GM12875 (cell line): ENCODE results near the gene NFX1.

Experiments
- H3K4me3 ChIP-seq: one replicate; pipeline ENCODE4 v1.5.1; 2011; ENCODE audit warnings: low read depth, low read length, control low read depth
- TF ChIP-seq, protein P1 (sequence below): IDR thresholded peaks from 2 replicates; pipeline ENCODE4 v1.5.1; 2011; ENCODE audit warnings: low read depth, mild to moderate bottlenecking, control low read depth, inconsistent platforms, low read length, moderate library complexity, borderline replicate concordance; ENCODE audit not compliant: insufficient read depth

Gene NFX1

GRCh38 chr9:33257276-33257675 is 33.0 kb upstream of the NFX1 start:
- no peak overlapping the region for H3K4me3 ChIP-seq

GRCh38 chr9:33260372-33260771 is 29.9 kb upstream of the NFX1 start:
- TF ChIP-seq, protein P1, sequence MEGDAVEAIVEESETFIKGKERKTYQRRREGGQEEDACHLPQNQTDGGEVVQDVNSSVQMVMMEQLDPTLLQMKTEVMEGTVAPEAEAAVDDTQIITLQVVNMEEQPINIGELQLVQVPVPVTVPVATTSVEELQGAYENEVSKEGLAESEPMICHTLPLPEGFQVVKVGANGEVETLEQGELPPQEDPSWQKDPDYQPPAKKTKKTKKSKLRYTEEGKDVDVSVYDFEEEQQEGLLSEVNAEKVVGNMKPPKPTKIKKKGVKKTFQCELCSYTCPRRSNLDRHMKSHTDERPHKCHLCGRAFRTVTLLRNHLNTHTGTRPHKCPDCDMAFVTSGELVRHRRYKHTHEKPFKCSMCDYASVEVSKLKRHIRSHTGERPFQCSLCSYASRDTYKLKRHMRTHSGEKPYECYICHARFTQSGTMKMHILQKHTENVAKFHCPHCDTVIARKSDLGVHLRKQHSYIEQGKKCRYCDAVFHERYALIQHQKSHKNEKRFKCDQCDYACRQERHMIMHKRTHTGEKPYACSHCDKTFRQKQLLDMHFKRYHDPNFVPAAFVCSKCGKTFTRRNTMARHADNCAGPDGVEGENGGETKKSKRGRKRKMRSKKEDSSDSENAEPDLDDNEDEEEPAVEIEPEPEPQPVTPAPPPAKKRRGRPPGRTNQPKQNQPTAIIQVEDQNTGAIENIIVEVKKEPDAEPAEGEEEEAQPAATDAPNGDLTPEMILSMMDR = no peak
- H3K4me3 ChIP-seq = no peak overlapping the region

More at GRCh38 chr9:33257276-33257675, 33.0 kb upstream of the NFX1 start:
- TF ChIP-seq, protein P1 = no peak

GRCh38 chr9:33263131-33264002 is 26.9 kb upstream of the NFX1 start:
- peak overlapping the region; percentile 100 for H3K4me3 ChIP-seq
- TF ChIP-seq, protein P1 = no peak

GRCh38 chr9:33264003-33264472 is 26.3 kb upstream of the NFX1 start:
- peak overlapping the region; percentile 100 for H3K4me3 ChIP-seq
- TF ChIP-seq, protein P1 = no peak

- H3K4me3 ChIP-seq = peak within 1 kb of the TSS; percentile 100
- TF ChIP-seq, protein P1 = 0 out of 2 replicates have a peak, but pooled peaks have one; percentile 2
Observed at GRCh38 chr9:33264473-33265177, 25.7 kb upstream of the NFX1 start, which contains the start of the genes BAG1 and CHMP5. BAG1 (minus strand) TSS chr9:33264708. CHMP5 (plus strand) TSS chr9:33265049; CDS start chr9:33265079, 30 bp downstream.

GRCh38 chr9:33265211-33265865 is 25.0 kb upstream of the NFX1 start:
- TF ChIP-seq, protein P1 = no peak
- H3K4me3 ChIP-seq = peak overlapping the region; percentile 69
